Measurements from ENCODE around the gene COX6A2. TPM values are rescaled to one million over a fixed set of nuclear protein-coding genes. Genes with fewer than 3 reads are reported as not detected.
"Not testable (repeated sequence)": the region's sequence is repeated elsewhere in the genome, so short reads cannot be mapped to it uniquely, and the experiment has no call there.

The COX6A2 gene
- total RNA-seq, 1 donor from 2014 or later = not detected

DNA sequence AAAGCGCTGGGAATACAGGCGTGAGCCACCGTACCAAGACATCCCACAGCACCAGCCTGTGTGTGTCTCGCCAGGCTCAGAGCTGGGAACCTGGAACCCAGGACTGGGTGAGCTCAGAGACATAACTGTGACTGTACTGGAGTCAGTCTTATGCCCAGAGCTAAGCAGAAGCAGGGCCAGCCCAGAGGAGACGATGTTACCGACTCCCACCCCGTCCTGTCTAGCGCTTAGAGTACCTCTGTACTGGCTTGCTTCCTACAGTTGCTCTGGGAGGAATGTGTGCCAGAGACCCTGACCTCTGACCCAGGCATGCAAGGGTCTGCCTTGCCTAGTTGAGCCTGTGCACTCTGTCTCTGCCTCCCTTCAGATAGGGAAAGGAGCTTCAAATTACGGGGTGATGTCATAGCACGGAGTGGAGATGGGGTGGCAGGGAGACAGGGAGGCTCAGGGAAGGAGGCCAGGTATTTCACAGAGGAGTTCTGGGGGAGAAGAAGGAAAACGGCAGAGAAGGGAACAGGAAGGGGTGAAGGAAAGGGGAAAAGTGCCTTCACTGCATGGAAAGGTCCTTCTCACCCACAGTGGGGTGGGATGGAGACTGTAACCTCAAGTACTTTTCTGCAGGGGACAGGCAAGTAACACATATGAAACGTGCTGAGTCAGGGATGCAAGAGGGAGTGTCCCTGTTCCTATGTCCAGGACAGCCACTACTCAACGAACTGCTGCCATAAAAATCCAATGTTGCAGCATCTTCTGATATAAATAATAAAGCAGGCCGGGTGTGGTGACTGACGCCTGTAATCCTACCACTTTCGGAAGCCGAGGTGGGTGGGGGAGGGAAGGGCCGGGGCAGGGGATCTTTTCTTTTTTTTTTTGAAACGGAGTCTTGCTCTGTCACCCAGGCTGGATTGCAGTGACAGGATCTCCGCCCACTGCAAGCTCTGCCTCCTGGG lies 25.4 kb upstream of the COX6A2 start:
- H3K27me3 ChIP-seq = no peaks in the 10 kb centered on the region
- peak overlapping the region; percentile 36 for H3K27ac ChIP-seq
- TF ChIP-seq, protein P1, sequence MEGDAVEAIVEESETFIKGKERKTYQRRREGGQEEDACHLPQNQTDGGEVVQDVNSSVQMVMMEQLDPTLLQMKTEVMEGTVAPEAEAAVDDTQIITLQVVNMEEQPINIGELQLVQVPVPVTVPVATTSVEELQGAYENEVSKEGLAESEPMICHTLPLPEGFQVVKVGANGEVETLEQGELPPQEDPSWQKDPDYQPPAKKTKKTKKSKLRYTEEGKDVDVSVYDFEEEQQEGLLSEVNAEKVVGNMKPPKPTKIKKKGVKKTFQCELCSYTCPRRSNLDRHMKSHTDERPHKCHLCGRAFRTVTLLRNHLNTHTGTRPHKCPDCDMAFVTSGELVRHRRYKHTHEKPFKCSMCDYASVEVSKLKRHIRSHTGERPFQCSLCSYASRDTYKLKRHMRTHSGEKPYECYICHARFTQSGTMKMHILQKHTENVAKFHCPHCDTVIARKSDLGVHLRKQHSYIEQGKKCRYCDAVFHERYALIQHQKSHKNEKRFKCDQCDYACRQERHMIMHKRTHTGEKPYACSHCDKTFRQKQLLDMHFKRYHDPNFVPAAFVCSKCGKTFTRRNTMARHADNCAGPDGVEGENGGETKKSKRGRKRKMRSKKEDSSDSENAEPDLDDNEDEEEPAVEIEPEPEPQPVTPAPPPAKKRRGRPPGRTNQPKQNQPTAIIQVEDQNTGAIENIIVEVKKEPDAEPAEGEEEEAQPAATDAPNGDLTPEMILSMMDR (IDR thresholded peaks at IDR 0.05) = no peak
- no peak overlapping the region for H3K4me3 ChIP-seq
- DNase-seq (peak; percentile 70), ATAC-seq (peak; percentile 22)
- H3K36me3 ChIP-seq = no peaks in the 10 kb centered on the region
- peaks cover 58% of the 10 kb centered on the region for H3K4me1 ChIP-seq
- intact Hi-C loops (cut with DNase I) = no loop called here
- no peaks in the 10 kb centered on the region for H3K9me3 ChIP-seq

DNA sequence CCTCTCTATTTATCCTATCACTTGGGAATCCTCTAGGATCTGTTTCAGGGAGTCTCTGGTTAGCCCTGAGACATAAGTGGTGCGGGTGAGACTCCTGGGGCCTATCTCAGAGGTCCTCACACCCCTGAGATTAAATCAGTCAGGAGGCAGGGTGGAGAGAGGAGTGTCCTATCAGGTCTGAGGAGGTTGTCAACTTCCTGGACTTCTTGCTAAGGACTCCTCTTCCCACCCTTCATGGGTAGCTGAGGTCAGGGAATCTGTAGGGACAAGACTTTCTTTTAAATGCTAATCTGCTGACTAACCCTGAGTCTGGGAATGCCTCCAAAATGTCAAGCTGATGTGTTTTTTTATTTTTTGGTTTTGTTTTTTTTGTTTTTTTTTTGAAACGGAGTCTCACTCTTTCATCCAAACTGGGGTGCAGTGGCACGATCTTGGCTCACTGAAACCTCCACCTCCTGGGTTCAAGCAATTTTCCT lies 24.5 kb upstream of the COX6A2 start:
- intact Hi-C loops (cut with DNase I) = no loop called here
- no peak for DNase-seq
- peaks cover 54% of the 10 kb centered on the region for H3K4me1 ChIP-seq

DNA sequence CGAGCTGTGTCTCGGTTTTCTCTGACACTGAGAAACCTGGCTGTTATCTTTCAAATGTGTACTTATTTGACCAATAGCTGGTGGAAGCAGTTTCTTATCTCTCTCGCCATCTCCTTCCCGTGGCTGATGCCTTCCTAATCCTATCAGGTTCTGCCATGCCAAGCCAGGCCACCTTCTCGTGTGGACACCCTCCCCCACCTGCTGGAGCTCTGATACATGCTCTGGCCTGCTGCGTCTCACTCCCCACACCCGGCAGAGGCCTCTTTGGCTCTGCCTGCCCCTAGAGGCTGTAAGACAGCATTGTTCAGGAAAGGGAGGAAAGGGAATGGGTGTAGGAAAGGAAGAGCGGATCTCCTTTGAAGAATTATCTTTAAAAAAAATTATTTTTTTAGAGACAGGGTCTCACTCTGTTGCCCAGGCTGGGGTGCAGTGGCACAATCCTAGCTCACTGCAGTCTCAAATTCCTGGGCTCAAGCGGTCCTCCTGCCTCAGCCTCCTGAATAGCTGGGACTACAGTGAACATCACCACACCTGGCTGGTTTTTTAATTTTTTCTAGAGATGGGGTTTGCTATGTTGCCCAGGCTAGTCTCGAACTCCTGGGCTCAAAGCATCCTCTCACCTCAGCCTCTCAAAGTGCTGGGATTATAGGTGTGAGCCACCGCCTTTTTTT lies 23.7 kb upstream of the COX6A2 start:
- Histone ChIP-seq H3K4me3 (no peak overlapping the region), H3K27ac (no peak overlapping the region), H3K36me3 (no peaks in the 10 kb centered on the region), H3K4me1 (peaks cover 45% of the 10 kb centered on the region), H3K27me3 (no peaks in the 10 kb centered on the region), H3K9me3 (no peaks in the 10 kb centered on the region)
- ATAC-seq = peak; percentile 81
- peak; percentile 71 for DNase-seq
- TF ChIP-seq, protein P1 (IDR thresholded peaks at IDR 0.05) = peak; percentile 49
- intact Hi-C loops (cut with DNase I) = no loop called here

More for the DNA sequence above, 24.5 kb upstream of the COX6A2 start:
- TF ChIP-seq, protein P1 (IDR thresholded peaks at IDR 0.05) = no peak
- H3K36me3 ChIP-seq = no peaks in the 10 kb centered on the region
- H3K4me3 ChIP-seq = no peak overlapping the region
- H3K27me3 ChIP-seq = no peaks in the 10 kb centered on the region
- H3K27ac ChIP-seq = peak overlapping the region; percentile 58
- no peak for ATAC-seq
- H3K9me3 ChIP-seq = no peaks in the 10 kb centered on the region

DNA sequence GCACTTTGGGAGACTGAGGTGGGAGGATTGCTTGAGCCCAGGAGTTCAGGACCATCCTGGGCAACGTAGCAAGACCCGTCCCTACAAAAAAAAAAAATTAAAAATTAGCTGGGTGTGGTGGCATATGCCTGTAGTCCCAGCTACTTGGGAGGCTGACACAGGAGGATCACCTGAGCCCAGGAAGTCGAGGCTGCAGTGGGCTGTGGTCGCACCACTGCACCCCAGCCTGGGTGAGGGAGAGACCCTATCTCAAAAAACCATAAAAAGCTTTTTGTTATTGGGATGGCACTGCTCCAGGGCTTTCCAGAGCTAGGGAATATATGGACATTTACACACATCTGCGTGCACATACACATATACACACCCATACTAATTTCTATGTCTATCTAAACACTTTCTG lies 23.0 kb upstream of the COX6A2 start:
- no peaks in the 10 kb centered on the region for H3K9me3 ChIP-seq
- H3K4me3 ChIP-seq = no peak overlapping the region
- TF ChIP-seq, protein P1 (IDR thresholded peaks at IDR 0.05) = no peak
- no peaks in the 10 kb centered on the region for H3K27me3 ChIP-seq
- ATAC-seq (no peak), DNase-seq (peak; percentile 39)
- peaks cover 39% of the 10 kb centered on the region for H3K4me1 ChIP-seq
- intact Hi-C loops (cut with DNase I) = no loop called here
- no peaks in the 10 kb centered on the region for H3K36me3 ChIP-seq
- no peak overlapping the region for H3K27ac ChIP-seq

DNA sequence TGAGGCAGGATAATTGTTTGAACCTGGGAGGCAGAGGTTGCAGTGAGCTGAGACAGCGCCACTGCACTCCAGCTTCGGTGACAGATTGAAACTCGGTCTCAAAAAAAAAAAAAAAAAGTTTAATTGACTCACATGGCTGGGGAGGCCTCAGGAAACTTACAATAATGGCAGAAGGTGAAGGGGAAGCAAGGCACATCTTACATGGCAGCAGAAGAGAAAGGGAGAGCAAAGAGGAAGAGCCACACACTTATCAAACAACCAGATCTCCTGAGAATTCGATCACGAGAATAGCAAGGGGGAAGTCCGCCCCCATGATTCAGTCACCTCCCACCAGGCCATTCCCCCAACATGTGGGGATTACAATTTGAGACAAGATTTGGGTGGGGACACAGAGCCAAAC lies 17.8 kb upstream of the COX6A2 start:
- H3K27me3 ChIP-seq; H3K9me3 ChIP-seq; ATAC-seq; H3K36me3 ChIP-seq; H3K4me1 ChIP-seq; H3K27ac ChIP-seq; intact Hi-C loops (cut with DNase I); DNase-seq; H3K4me3 ChIP-seq: not testable (repeated sequence)

DNA sequence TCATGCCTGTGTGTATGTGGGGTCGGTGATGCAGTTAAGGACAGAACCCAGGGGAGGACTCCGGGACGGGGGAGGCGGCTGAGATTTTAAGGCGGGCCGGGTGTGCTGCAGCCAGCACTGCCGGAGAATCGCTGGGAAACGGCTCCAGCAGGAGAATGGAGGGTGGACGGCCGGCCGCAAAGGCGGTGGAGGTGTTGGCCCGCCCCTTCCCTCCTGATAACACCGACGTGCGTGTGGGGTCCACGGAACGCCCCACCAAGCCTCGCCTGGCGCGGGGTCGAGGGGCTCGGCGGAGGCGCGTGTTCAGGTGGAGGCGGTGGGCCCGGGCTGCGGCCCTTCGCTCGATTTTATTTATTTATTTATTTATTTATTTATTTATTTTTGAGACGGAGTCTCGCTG lies 13.8 kb upstream of the COX6A2 start:
- DNase-seq (no peak), ATAC-seq (no peak)
- TF ChIP-seq, protein P1 (IDR thresholded peaks at IDR 0.05) = no peak
- Histone ChIP-seq H3K4me1 (peaks cover 4% of the 10 kb centered on the region), H3K36me3 (no peaks in the 10 kb centered on the region), H3K27me3 (no peaks in the 10 kb centered on the region), H3K9me3 (no peaks in the 10 kb centered on the region), H3K27ac (peak overlapping the region; percentile 86), H3K4me3 (peak overlapping the region; percentile 74)
- intact Hi-C loops (cut with DNase I) = loop anchor here (5.0 kb wide), 1 partner anchor 455 kb away; the partner anchor contains the start of gene HSD3B7
